Measurements from ENCODE around the gene FOXN4.

FOXN4 gene

DNA sequence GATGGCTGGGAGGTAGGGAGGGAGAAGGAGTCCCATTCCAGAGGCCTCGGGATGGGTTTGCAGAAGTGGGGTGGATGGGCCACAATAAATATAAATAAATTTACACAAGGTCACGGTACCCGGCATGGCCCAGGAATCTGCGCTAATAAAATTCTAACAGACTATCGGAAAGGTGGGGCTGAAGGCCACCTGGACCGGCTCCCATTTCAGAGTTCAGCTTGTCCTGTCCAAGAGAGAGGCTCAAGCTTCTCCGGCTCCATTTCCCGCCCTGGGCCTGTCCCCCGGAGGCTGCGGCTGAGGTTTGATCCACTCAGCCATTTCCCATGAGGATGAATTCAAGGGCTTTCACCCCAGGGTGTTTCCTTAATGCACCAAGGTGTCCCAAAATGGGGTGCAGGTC, 30.2 kb downstream of the FOXN4 start:
- no peak for DNase-seq

DNA sequence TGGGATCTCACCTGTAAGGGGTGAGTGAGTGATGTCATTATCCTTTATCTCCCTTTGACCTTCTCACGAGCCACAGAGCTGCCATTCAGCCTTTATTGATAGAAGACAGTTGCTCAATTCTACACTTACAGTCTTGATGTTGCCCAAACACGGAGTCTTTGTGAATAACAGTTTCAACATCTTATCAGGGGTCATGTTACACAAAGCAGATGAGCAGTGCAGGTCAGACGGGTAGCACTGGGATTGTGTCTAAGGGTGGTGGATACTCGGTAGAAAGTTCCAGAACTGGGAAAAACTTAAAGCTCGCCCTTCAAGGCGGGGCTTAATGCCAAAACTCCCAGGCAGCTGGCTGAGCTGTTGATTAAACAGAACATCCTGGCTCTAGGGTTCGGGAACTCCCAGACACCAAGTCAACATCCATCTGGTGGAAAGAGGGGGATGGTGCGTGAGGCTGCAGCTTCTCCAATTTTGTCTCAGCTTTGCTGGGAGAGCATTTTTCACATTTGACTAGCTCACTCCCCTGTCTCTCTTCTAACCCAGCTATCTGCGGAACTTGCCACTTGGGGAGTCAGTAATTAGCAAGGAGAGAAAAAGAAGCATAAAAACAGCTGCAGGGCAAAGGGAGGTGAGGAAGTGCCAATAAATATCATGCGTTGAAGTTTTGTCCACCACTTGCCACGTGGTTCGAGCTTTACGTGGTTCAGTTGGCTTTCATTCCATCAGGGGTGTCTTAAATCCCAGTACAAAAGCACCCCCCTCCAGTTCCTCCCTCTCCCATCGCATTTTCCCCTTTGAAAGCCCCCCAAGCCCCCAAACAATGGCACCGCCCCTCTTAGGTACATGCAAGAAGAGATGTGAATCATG, 31.0 kb downstream of the FOXN4 start:
- no peak for DNase-seq

DNA sequence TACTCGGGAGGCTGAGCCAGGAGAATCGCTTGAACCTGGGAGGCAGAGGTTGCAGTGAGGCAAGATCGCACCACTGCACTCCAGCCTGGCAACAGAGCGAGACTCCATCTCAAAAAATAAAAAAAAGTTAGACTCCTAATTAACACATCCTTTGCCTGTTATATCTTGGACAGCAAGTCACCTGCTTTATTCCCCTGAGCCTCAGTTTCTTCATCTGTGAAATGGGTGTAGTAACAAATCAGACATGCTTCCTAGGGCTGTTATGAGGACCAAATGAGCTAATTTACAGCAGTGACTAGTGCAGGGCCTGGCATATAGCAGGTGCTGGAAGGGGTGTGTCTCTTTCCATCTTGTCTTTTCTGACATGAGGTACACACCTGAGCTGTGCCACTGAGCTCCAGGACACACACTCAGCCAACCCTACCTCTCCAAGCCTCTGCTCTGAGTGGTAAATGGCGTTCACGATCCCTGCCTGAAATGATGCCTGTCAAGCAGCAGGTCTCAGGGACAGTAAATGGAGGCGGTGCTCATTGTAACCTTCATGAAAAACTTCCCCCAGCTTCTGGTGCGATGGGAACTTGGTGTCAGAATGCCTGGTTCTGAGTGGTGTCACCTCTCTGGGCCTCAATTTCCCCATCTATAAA, 31.7 kb downstream of the FOXN4 start:
- no peak for DNase-seq

DNA sequence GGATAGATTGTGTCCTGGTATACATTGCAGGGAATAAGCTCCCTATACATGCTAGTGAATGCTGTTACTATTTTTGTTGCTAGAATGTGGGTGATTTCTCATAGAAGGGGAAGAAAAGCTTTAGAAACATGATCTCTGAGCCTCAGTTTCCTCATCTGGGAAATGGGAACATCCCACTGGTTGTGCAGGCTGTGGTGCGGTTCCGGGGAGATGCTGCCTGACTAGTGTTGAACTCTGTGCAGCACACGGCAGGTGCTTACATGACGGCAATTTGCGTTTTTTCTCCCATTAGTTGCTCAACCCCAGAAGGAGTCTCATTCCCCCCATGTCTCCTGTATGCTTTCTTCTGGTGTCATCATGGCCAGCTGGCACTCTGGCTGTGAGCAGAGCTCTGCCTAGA, 32.9 kb downstream of the FOXN4 start:
- DNase-seq: no peak

DNA sequence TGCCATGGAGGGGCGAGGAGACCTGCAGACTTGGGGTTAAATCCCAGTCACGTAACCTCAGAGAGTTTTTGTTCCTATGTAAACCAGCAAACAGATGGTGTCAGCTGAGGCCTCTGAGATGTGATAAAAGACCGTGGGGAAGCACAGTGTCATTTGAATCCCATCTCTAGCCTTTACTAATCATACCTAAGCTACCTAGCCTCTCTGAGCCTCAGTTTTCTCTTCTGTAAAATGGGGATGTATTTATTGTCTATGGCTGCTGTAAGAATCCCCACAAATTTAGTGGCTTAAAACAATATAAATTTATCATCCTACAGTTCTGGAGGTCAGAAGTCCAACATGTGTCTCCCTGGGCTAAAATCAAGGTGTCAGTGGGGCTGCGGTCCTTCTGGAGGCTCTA, 33.9 kb downstream of the FOXN4 start:
- DNase-seq: no peak

DNA sequence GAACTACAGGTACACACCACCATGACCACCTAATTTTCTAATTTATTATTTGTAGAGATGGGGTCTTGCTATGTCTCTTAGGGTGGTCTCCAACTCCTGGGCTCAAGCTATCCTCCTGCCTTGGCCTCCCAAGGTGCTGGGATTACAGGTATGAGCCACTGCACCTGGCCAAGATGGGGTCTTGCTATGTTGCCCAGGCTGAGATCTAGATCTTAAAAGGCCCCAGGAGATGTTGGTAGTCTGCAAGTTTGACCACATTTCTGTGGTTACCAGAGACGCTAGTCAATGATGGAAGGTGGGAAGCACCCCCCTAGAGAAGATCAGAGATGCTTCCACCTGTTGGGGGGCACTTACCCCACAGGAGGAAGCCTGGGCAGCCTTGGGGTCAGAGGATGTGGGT, 34.7 kb downstream of the FOXN4 start:
- DNase-seq: no peak

DNA sequence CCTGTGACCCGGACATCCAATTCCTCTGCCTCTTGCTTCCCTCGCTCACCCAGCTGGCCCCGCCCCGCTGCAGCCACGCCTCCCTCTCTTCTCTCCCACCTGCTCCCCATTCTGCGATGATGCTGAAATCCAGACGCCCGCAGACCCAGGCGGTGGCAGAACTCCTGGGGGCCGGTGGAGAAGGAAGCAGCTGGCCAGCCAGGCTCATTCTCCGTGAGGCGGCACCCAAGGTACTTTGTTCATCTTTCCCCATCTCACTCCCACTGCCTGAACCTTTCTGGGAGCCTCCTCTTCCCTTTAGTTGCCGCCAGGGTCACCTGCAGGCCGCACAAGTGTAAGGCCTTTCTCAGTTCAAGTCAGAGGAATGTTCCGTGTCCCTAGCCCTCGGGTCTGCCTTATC, 35.7 kb downstream of the FOXN4 start:
- DNase-seq: no peak

DNA sequence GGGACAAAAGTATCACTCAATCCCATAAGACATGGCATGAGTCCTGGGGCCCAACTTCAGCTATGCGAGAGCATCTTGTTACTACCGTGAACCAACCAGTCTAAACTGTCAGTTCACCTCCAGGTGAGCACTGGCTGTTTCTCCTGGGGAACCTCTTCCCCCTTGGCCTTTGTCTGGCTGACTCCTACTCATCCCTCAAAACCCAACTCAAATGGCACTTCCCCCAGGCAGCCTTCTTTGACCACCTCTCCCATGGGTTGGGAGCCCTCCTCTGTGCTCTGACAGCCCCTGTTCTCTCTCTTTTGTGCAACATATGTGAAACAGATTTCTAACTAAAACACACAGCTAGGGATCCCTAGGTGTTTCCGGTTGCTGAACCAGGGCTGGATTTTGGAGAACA, 37.7 kb downstream of the FOXN4 start:
- no peak for DNase-seq

DNA sequence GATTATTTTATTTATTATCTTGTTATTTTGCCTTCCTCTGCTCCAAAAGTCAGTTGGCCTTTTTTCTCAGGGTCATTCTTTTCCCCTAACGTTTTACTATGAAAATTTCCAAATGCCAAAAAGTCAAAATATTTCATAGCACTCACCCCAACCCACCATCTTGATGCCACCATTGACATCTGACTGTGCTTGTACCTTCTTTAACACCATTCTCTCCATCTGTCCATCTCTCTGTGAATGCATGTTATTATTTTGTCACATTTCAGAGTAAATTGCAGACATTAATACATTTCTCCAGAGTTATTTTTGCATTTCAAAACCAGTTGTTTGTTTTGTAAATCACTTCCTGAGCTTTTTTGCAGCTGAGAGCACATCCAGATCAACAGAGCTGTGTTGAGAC, 38.6 kb downstream of the FOXN4 start:
- DNase-seq: no peak

DNA sequence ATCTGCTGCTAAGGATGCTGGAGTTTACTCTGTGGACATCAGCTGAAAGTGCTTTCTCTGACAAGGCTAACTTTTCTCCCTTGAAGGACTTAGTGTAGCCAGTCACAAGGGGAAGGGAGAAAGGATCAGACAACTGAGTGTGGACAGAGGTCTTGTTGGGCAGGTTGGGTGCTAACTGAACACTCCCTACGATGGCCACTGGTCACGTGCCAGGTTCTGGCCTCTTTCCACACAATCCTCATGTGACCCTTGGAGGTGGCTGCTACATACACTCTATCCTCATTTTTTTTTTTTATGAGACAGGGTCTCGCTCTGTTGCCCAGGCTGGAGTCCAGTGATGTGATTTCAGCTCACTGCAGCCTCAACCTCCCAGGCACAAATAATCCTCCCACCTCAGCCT, 39.7 kb downstream of the FOXN4 start:
- no peak for DNase-seq

DNA sequence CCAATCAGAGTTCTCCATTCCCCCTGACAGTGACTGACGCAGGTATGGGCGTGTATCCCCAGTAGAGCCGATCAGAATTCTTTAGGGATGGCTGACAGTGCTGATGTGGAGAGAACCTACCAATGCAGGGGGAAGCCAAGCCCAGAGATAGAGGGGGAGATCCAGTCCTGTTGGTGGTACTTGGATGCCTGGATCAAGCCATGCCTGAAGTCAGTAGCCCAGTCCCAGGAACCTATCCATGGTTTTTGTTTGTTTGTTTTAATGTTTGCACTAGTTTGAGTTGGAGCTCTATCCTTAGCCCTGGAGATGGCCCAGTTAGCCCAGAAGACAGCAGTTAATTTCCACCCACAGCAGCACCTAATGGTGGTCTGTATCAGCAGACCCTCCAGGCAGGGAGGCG, 40.2 kb downstream of the FOXN4 start:
- no peak for DNase-seq

DNA sequence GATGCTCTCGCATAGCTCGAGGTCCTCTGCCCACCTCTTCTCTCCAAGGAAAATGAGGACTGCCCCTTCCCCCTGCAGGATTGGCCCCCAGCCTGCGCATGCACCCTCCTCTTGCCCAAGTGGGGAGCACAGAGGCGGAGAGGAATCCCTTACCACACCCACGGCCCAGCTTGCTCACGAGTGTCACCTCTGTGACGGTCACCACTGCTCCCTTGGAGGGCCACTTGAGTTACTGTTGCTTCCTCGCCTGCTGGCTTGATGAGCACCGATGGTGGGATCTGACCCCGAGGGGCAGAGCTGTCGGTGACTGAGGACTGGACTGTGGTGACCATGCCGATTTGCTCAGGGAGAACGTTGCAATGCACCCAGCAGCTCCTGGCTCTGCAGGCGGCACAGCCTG, 41.7 kb downstream of the FOXN4 start:
- DNase-seq: no peak

DNA sequence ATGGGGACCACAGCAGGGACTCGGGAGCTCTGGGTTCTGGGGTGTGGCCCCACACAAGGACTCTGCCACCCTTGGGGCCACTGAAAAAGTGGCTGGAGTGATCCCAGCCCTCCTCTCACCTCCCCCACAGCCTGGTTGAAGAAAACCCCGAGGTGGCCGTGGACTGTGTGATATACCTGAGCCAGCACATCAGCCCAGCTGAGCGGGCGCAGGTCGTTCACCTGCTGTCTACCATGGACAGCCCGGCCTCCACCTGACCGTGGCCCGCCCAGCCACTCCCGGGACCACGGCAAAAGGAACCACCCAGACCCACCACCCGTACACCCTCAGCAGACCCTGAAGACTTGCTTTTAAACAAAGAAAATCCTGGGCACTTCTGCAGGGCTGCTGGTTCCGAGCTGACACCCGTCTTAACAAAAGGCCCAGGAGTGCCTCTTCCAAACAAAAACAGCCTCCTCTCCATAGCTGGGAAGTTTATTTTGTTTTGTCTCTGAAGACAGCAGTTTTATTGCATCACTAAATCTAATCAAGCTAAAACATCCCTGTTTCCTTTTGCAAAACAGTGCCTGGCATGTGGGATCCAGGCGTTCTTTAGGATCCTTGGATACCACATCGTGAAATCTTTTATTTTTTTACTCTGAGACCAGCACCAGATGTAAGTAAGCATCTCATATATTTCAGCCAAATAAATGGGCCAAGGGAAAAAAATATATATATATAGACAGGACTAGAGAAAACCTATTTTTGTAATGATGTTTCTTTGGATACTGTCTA, 42.8 kb downstream of the FOXN4 start:
- DNase-seq: no peak

DNA sequence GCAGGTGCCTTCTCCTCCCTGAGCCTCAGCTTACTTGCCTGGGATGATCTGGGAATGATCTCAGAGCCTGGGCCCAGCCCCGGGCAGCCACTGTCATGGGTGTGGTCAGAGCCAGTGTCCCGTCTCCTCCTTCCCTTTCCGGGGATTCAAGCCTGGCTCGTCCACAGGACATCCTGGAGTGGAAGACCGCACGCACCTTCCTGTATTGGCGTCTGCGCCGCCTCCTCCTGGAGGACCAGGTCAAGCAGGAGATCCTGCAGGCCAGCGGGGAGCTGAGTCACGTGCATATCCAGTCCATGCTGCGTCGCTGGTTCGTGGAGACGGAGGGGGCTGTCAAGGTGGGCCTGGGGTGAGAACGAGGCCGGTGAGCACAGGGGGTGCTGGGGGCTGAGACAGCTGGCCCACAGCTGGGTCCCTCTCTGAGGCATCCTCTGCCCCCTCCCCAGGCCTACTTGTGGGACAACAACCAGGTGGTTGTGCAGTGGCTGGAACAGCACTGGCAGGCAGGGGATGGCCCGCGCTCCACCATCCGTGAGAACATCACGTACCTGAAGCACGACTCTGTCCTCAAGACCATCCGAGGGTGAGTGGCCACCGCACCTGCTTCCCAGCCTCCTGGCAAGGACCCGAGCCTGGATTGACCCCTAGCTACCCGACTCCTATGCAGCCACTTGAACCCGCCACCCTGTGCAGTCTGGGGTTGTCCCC, 44.0 kb downstream of the FOXN4 start:
- no peak for DNase-seq

DNA sequence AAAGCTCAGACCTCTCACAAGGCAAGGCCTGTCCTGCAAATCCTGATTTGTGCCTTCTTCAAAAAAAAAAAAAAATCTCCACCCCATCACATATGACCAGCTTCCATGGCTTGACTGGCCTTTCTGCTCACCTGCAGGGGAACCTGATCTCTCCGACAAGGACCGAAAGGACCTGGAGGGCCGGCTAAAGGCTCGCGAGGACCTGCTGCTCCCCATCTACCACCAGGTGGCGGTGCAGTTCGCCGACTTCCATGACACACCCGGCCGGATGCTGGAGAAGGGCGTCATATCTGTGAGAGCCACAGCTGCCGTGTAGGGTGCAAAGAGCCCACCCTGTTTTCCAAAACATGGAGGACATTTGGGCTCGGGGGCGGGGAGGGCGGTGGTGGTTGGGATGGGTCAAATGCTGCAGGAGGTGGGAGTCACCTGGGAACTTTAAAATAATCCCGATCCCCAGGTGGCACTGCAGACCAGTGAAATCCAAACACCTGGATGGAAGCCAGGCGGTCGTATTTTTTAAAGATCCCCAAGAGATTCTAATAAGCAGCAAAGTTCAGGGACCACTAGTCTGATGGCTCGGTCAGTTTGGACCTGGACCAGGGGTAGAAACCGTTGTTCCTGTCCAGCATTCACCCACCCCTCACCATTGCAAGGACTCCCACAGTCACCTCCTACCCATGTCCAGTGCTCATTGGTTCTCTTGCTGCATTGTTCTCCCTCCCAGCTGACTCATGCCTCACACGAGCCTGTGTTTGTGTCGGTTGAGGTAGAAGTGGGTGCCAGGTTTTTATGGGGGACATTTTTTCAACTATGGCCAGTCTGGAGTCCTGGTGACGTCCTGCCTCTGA, 44.8 kb downstream of the FOXN4 start:
- peak in 1 of 2 experiments; percentile 9 for DNase-seq

DNA sequence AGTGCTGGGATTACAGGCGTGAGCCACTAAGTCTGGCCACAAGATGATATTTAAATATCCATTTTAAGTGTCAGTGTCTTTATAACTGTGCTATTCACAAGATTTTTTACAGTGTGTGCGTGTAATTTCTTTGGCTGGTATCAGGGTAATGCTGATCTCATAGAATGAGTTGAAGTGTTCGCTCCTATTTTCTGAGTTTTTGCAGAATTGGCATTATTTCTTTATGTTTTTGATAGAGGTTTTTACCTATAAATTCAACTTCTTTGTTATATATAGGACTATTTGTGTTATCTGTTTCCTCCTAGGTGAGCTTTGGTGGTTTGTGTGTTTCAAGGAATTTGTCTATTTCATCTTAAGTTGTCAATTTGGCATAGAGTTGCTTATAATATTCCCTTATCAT, 45.6 kb downstream of the FOXN4 start:
- DNase-seq: no peak

DNA sequence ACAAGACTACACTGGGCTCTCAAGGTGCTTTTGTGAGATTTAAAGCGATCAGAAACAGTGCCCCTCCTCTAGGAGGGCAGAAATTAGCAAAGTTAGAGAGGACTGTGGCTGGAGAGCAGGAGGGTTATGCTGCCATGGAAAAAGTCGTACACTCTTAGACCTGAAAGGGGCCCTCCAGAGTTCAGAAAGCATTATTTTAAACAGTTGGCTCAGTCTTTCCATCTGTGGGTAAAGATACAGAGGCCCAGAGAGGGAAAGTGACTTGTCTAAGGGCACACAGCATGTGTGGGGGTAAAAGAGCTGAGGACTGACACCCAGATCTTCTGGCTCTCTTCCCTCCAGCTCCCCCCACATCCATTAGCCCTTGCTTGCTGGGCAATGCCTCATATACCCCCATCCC, 47.1 kb downstream of the FOXN4 start:
- no peak for DNase-seq

DNA sequence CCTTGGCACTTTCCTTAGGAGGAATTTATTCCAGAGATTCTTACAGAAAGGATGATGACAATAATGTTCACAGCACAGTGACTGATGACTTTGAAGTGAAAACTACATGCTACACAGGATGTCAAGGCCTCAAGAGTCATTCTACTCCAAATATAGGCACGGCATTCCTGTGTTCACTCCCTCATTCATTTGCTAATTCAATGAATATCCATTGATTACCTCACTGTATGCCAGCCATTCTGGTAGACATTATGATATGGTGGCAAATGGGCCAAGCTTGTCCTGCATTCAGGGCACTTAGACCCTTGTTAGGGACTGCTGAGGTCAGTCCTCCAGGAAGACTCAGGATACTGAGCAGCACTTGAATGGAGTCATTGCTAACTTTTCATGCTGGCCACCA, 48.0 kb downstream of the FOXN4 start:
- no peak for DNase-seq

DNA sequence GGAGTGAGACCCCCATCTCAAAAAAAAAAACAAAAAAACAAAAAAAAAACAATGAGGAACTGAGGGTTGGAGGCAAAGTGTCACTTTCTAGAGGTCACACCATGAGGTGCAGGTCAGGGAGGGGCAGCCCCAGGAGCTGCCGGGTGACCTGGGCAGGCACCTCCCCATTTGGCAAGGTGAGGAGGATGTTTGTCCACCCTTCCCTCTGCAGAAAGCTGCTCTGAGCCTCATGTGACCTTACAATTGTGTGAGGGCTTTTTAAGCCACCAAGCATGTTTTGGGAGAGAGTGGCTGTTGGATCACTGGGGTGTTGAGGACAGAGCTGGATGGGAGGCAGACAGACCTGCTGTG, 49.6 kb downstream of the FOXN4 start:
- no peak for DNase-seq

DNA sequence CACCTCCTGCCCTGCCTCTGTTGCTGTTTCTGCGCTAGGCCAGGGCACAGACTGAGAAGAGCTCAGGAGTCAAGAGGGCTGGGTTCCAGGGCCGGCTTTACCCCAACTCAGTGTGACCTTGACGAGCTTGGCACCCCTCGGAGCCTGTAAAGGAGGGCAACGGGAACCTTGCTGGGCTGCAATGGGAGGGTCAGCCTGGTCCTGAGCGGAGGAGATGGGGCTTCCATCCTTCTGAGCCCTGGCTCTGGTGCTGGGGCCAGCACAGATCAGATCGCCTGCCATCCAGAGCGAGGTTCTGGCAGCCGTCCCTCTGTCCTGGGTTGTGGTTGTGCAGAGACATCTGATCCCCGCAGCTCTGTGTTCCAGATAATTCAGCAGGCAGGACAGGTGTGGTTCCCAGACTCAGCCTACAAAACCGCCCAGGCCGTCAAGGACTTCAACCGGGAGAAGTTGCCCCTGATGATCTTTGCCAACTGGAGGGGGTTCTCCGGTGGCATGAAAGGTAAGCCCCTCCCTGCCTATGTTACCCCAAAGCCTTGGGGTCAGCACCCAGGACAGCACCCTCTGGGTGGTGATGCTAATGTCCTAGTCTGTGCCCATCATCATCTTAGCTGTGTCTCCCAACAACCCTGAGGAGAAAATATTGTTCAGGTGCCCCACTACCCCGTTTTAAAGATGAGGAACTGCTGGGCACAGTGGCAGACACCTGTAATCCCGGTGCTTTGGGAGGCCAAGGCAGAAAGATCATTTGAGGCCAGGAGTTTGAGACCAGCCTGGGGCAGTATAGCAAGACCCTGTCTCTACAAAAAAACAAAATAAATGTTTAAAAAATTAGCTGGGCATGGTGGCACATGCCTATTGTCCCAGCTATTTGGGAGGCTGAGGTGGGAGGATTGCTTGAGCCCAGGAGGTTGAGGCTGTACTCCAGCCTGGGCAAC, 50.2 kb downstream of the FOXN4 start:
- DNase-seq: no peak

DNA sequence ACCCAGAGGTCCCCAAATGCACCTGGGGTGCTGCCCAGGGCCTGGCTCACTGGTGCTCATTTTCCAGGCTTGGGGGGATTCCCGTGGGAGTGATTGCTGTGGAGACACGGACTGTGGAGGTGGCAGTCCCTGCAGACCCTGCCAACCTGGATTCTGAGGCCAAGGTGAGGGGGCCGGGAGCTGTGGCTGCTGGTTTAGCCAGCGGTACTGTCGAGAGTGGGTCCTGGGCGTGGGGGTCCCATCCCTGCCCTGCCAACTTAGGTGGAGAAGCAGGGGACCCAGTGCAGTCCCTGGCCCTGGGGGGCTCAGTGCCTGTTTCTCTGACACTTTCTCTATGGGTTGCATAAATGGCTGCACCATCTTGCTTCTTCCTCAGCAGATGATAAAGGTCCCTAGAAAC, 50.9 kb downstream of the FOXN4 start:
- no peak for DNase-seq

Data from SW 1271 (cell line).